ENCODE measurements around the gene HOXD8. TPM values are rescaled to one million over a fixed set of nuclear protein-coding genes. Genes with fewer than 3 reads are reported as not detected.

HOXD8 gene
- total and polyA plus RNA-seq, 9 of the 15 experiments (the other 6 are each of a cell fraction or from before 2014, with no cell fraction given), result 0.04 to 0.15 TPM; not detected in 7

DNA sequence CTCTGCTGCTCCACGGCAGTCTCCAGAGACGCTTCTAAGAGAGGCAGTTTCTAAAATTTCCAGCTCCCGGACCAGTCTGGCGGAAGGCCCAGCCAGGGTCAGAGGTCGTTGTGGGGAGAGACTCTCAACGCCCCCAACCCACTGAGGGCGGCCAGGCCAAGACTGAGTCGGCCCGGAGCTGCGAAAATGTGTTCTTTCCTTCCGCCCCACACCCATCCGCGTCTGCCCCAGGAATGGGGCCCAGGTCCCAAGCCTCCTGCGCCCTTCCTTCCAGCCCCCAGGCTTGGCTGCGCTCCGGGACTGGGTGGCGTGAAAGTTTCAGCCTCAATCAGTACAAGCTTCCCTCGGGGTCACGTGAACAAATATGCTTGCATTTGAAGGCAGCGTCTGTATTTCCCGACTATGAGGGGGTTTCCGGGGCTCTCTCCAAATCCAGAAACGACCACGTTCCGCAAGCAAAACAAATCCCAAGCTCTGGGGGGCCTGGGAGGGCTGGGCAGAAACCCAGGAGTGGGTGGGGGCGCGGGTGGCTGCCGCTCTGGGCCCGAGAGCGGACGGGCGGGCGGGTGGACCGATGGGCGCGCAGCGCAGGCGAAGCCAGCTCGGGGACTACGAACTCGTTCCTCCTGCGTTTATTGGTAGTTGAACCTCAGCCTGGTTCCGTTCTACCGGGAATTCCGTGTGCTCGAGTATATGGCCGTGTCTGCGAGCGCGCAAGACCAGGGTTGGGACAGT, 30.9 kb downstream of the HOXD8 start:
- Histone ChIP-seq H3K9me3 (replicated peaks; ENCODE audit: control insufficient read depth, insufficient read depth, low read depth, low read length) (no peaks in the 10 kb centered on the region), H3K9ac (ENCODE audit: insufficient read depth in 1 of 2, low read depth in 2 of 2, low read length in 2 of 2) (no peak overlapping the region), H3K27me3 (ENCODE audit: control insufficient read depth in 2 of 2, insufficient read depth in 2 of 2, low read length in 2 of 2) (peaks cover 78 to 90% of the 10 kb centered on the region in 2 experiments), H3K36me3 (ENCODE audit: control insufficient read depth, insufficient read depth, low read length) (no peaks in the 10 kb centered on the region), H4K20me1 (replicated peaks; ENCODE audit: control insufficient read depth, insufficient read depth, low read length) (peaks cover 8% of the 10 kb centered on the region), H3K4me3 (no peak overlapping the region), H3K27ac (ENCODE audit: extremely low read depth, low read depth, low read length) (no peak overlapping the region), H3K9me1 (ENCODE audit: control insufficient read depth, insufficient read depth, low read length) (no peaks in the 10 kb centered on the region), H3K79me2 (ENCODE audit: control insufficient read depth, insufficient read depth, low read length) (no peaks in the 10 kb centered on the region), H3K4me2 (ENCODE audit: insufficient read depth, low read length) (no peak overlapping the region), H3K4me1 (replicated peaks in 1 of 2; ENCODE audit: control insufficient read depth in 2 of 2, insufficient read depth in 2 of 2, low read length in 2 of 2) (peaks cover 0 to 28% of the 10 kb centered on the region in 2 experiments; a peak in 3 of 5 replicates), H2AFZ (ENCODE audit: low read depth, low read length) (no peak overlapping the region)
- POLR2A ChIA-PET, result interaction anchor here (0.7 to 1.2 kb wide), 3 partner anchors 21 to 65 kb away, joined by 3 read pairs; no protein-coding TSS in a partner anchor
- FAIRE-seq (no peak), DNase-seq (ENCODE audit: extremely low read depth in 1 of 4, low spot score in 3 of 4) (no peak), ATAC-seq (no peak)
- WGBS (ENCODE audit: insufficient coverage, low coverage, missing lambda C conversion rate), result 10% methylated on average over 47 of the region's 50 CpGs
- in situ Hi-C loops (cut with MboI) (no loop called here), intact Hi-C loops (cut with micrococcal nuclease) (no loop called here)
- TF ChIP-seq, protein P1, sequence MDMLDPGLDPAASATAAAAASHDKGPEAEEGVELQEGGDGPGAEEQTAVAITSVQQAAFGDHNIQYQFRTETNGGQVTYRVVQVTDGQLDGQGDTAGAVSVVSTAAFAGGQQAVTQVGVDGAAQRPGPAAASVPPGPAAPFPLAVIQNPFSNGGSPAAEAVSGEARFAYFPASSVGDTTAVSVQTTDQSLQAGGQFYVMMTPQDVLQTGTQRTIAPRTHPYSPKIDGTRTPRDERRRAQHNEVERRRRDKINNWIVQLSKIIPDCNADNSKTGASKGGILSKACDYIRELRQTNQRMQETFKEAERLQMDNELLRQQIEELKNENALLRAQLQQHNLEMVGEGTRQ (CRISPR knock-in tag; IDR thresholded peaks at IDR 0.05), result 0 out of 2 replicates have a peak, but pooled peaks have one; percentile 9
- TF ChIP-seq, protein P2, sequence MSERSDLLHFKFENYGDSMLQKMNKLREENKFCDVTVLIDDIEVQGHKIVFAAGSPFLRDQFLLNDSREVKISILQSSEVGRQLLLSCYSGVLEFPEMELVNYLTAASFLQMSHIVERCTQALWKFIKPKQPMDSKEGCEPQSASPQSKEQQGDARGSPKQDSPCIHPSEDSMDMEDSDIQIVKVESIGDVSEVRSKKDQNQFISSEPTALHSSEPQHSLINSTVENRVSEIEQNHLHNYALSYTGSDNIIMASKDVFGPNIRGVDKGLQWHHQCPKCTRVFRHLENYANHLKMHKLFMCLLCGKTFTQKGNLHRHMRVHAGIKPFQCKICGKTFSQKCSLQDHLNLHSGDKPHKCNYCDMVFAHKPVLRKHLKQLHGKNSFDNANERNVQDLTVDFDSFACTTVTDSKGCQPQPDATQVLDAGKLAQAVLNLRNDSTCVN (CRISPR knock-in tag; IDR thresholded peaks at IDR 0.05), result no peak
- BruUV-seq (replicated peaks), result no TSS peak
- CTCF ChIA-PET (ENCODE audit: low intra/inter-chr PET ratio), result no interaction called here

All from K562 (cell line).